Fibroblast of lung (primary cell): ENCODE measurements around the gene RFX1.

Source experiments
- CTCF ChIP-seq, 2 donors: IDR thresholded peaks in 1 of 2; conservative IDR thresholded peaks in 1 of 2; 1 replicate in 1 of 2; 2 replicates in 1 of 2; pipeline ENCODE4 v1.5.1; 2011 to 2012; ENCODE audit warnings: low read length in 2 of 2, control low read depth in 1 of 2, inconsistent platforms in 1 of 2, low read depth in 1 of 2, mild to moderate bottlenecking in 1 of 2
- EZH2 ChIP-seq: IDR thresholded peaks from 2 replicates; pipeline ENCODE4 v1.5.1; 2012; ENCODE audit warnings: low read length, control low read depth, mild to moderate bottlenecking; ENCODE audit errors: missing control alignments

GRCh38 chr19:13982773-13983172, 23.3 kb downstream of the RFX1 start:
- TF ChIP-seq CTCF (conservative IDR thresholded peaks at IDR 0.05 in 1 of 2, IDR thresholded peaks at IDR 0.05 in 1 of 2; ENCODE audit: low read depth in 1 of 2, low read length in 2 of 2) (no peak), EZH2 (no peak)
